Gastroesophageal sphincter (tissue), 4 donors: ENCODE data around the gene S1PR3. TPM values are rescaled to one million over a fixed set of nuclear protein-coding genes. Genes with fewer than 3 reads are reported as not detected.

Experiments
- ATAC-seq: fragments of 150-250 bp; one replicate; pipeline ENCODE4 v1.9.1; 2016; ENCODE audit warnings: mild to moderate bottlenecking, moderate library complexity
- H3K27ac ChIP-seq, 4 donors: fragments of 200-600 bp; sonication (generic) in 3 of 4; 1 replicate in 3 of 4; 2 replicates in 1 of 4; pipeline ENCODE4 v1.5.1; 2016 to 2019
- H3K27me3 ChIP-seq: fragments of 200-600 bp; sonication (generic); one replicate; pipeline ENCODE4 v1.5.1; 2019
- H3K36me3 ChIP-seq, 2 donors: fragments of 200-600 bp; sonication (generic); one replicate each; pipeline ENCODE4 v1.5.1; 2019; ENCODE audit warnings: control low read depth in 1 of 2
- H3K4me1 ChIP-seq, 3 donors: fragments of 200-600 bp; sonication (generic); 1 replicate in 2 of 3; 2 replicates in 1 of 3; pipeline ENCODE4 v1.5.1; 2016 to 2019; ENCODE audit warnings: control low read depth in 2 of 3
- H3K4me3 ChIP-seq, 2 donors: fragments of 200-600 bp; sonication (generic); one replicate each; pipeline ENCODE4 v1.5.1; 2019; ENCODE audit warnings: mild to moderate bottlenecking in 1 of 2, moderate library complexity in 1 of 2
- H3K9me3 ChIP-seq, 3 donors: fragments of 200-600 bp; sonication (generic); one replicate each; pipeline ENCODE4 v1.5.1; 2017 to 2019; ENCODE audit warnings: control low read depth in 2 of 3
- CTCF ChIP-seq, 4 experiments: fragments of 200-600 bp in 2 of 4; fragments of 450-650 bp in 2 of 4; sonication (generic) in 1 of 4; IDR thresholded peaks; one replicate each; pipeline ENCODE4 v1.5.1; 2017 to 2019; ENCODE audit warnings: antibody characterized with exemption in 4 of 4, mild to moderate bottlenecking in 2 of 4, moderate library complexity in 2 of 4
- EP300 ChIP-seq: sonication (generic); formaldehyde crosslinking; IDR thresholded peaks from one replicate; pipeline ENCODE4 v1.6.1; 2017; ENCODE audit warnings: antibody characterized with exemption, mild to moderate bottlenecking
- POLR2A ChIP-seq, 2 donors: fragments of 450-650 bp; IDR thresholded peaks; one replicate each; pipeline ENCODE4 v1.6.1; 2017; ENCODE audit warnings: antibody characterized with exemption in 2 of 2, mild to moderate bottlenecking in 2 of 2, moderate library complexity in 1 of 2
- POLR2AphosphoS5 ChIP-seq: sonication (generic); formaldehyde crosslinking; IDR thresholded peaks from one replicate; pipeline ENCODE4 v1.6.1; 2017; ENCODE audit warnings: antibody characterized with exemption
- WGBS, 2 donors: methylation state at CpG; one replicate each; pipeline ENCODE4 v1.1.5; 2018; ENCODE audit warnings: low coverage in 1 of 2; 5-methylcytosine and 5-hydroxymethylcytosine counted together
- total RNA-seq, 4 donors: library from RNA; depleted of rRNA; stranded (reverse); fragments of >200 nt; gene quantifications; one replicate each; pipeline ENCODE4 v1.1.0, GENCODE V29; 2016

The S1PR3 gene
- total RNA-seq, 4 donors from 2014 or later = 77.9 to 351 (median 167) TPM

- H3K27me3 ChIP-seq = no peaks in the 10 kb centered on the region
- H3K4me1 ChIP-seq = peaks cover 0 to under 1% (median 0%) of the 10 kb centered on the region in 3 donors
- TF ChIP-seq POLR2AphosphoS5 (no peak), EP300 (no peak), CTCF (IDR thresholded peaks at IDR 0.05) (no peak), POLR2A (IDR thresholded peaks at IDR 0.05) (no peak)
- no peak overlapping the region for H3K27ac ChIP-seq
- 78 to 100% methylated on average over 2 of the region's 2 CpGs for WGBS, 2 donors
- no peaks in the 10 kb centered on the region for H3K9me3 ChIP-seq
- no peak for ATAC-seq
- H3K4me3 ChIP-seq = no peak overlapping the region
- no peaks in the 10 kb centered on the region for H3K36me3 ChIP-seq
Observed at GRCh38 chr9:89044104-89044503, 52.8 kb downstream of the S1PR3 start.

GRCh38 chr9:89044881-89045280 is 53.6 kb downstream of the S1PR3 start:
- no peak overlapping the region for H3K27ac ChIP-seq
- H3K4me3 ChIP-seq = no peak overlapping the region
- no peaks in the 10 kb centered on the region for H3K9me3 ChIP-seq
- no peaks in the 10 kb centered on the region for H3K4me1 ChIP-seq
- ATAC-seq = no peak
- H3K27me3 ChIP-seq = no peaks in the 10 kb centered on the region
- no peaks in the 10 kb centered on the region for H3K36me3 ChIP-seq
- TF ChIP-seq CTCF (IDR thresholded peaks at IDR 0.05) (no peak), POLR2A (IDR thresholded peaks at IDR 0.05) (no peak), POLR2AphosphoS5 (no peak), EP300 (no peak)
- WGBS, 2 donors = 87 to 88% methylated on average over 3 to 4 of the region's 4 CpGs

GRCh38 chr9:89046832-89047231 is 55.6 kb downstream of the S1PR3 start:
- no peak for TF ChIP-seq POLR2AphosphoS5
- no peak for TF ChIP-seq EP300
- TF ChIP-seq CTCF (IDR thresholded peaks at IDR 0.05) = no peak
- no peak for TF ChIP-seq POLR2A (IDR thresholded peaks at IDR 0.05)
- Histone ChIP-seq H3K27ac (no peak overlapping the region), H3K36me3 (no peaks in the 10 kb centered on the region), H3K27me3 (no peaks in the 10 kb centered on the region), H3K4me3 (no peak overlapping the region), H3K9me3 (no peaks in the 10 kb centered on the region), H3K4me1 (no peaks in the 10 kb centered on the region)
- 4 to 50% methylated on average over 2 of the region's 2 CpGs for WGBS, 2 donors
- no peak for ATAC-seq

- TF ChIP-seq EP300 (no peak), POLR2A (IDR thresholded peaks at IDR 0.05) (no peak), CTCF (IDR thresholded peaks at IDR 0.05) (no peak), POLR2AphosphoS5 (no peak)
- no peaks in the 10 kb centered on the region for H3K9me3 ChIP-seq
- 84 to 89% methylated on average over 3 to 4 of the region's 4 CpGs for WGBS, 2 donors
Observed at GRCh38 chr9:89047667-89048066, 56.4 kb downstream of the S1PR3 start.

GRCh38 chr9:89048616-89049015 is 57.3 kb downstream of the S1PR3 start:
- Histone ChIP-seq H3K36me3 (no peaks in the 10 kb centered on the region), H3K27me3 (no peaks in the 10 kb centered on the region), H3K27ac (no peak overlapping the region), H3K9me3 (no peaks in the 10 kb centered on the region), H3K4me3 (no peak overlapping the region), H3K4me1 (no peaks in the 10 kb centered on the region)
- ATAC-seq = no peak
- TF ChIP-seq POLR2AphosphoS5 (no peak), EP300 (no peak), CTCF (IDR thresholded peaks at IDR 0.05) (no peak), POLR2A (IDR thresholded peaks at IDR 0.05) (no peak)
- 89% methylated on average over 10 of the region's 11 CpGs; no CpG with 5 or more reads in 1 of the 2 donors for WGBS, 2 donors

More at GRCh38 chr9:89047667-89048066, 56.4 kb downstream of the S1PR3 start:
- Histone ChIP-seq H3K27ac (no peak overlapping the region), H3K36me3 (no peaks in the 10 kb centered on the region), H3K27me3 (no peaks in the 10 kb centered on the region), H3K4me3 (no peak overlapping the region), H3K4me1 (no peaks in the 10 kb centered on the region)
- ATAC-seq = no peak
